Measurements from ENCODE around the gene UTP11. TPM values are rescaled to one million over a fixed set of nuclear protein-coding genes. Genes with fewer than 3 reads are reported as not detected.

UTP11 gene
- total RNA-seq, 1 donor from 2014 or later: 29.1 TPM

DNA sequence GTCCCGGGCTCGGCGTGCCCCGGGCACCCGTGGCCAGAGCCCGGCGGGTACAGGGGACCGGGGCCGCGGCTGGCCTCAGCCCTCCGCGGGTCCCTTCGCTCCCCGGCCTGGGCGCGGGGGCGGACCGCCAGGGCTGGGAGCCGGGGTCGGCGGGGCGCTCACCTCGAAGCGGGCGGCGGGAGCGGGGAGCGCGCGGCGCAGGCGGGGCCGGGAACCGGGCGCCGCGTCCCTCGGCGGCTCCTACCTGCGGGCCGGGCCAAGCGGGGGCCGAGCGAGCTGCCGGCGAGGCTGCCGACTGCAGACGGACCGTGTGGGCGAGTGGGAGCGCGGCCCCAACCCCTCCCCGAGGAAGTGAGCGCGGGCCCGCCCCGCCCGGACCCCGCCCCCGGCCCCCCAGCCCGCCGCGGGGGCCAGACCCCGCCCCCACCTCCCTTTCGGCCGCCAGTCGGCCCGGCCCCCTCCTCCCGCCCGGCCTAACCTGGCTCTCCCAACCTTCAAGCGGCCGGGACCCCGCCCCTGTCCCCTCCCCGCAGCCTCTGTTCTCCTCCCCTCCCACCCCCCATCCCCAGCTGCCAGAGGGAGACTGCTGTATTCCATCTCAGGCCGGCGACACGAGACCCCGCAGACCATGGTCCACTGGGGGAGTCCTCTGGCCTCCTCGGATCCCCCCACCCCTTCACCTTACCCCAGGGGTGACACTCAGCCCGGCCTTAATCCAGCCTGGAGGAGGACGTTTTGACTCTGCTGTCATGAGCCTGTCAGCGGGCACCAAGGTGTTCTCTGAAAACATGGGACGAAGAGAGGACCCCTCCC is 7.1 kb upstream of the UTP11 start, which contains the start of gene FHL3:
Gene FHL3, minus strand, starts transcription at position 320 of the 813 bp plus-strand sequence. CDS start 6,102 bp downstream, outside the sequence.
- Histone ChIP-seq H3K27ac (peak within 1 kb of the TSS; percentile 65), H3K9me3 (no peaks in the 10 kb centered on the region), H3K36me3 (no peaks in the 10 kb centered on the region), H3K4me3 (peak within 1 kb of the TSS; percentile 65), H3K27me3 (no peaks in the 10 kb centered on the region), H3K4me1 (peaks cover 32% of the 10 kb centered on the region)
- DNase-seq (peak; percentile 87), ATAC-seq (peak; percentile 77)
- TF ChIP-seq, protein P1, sequence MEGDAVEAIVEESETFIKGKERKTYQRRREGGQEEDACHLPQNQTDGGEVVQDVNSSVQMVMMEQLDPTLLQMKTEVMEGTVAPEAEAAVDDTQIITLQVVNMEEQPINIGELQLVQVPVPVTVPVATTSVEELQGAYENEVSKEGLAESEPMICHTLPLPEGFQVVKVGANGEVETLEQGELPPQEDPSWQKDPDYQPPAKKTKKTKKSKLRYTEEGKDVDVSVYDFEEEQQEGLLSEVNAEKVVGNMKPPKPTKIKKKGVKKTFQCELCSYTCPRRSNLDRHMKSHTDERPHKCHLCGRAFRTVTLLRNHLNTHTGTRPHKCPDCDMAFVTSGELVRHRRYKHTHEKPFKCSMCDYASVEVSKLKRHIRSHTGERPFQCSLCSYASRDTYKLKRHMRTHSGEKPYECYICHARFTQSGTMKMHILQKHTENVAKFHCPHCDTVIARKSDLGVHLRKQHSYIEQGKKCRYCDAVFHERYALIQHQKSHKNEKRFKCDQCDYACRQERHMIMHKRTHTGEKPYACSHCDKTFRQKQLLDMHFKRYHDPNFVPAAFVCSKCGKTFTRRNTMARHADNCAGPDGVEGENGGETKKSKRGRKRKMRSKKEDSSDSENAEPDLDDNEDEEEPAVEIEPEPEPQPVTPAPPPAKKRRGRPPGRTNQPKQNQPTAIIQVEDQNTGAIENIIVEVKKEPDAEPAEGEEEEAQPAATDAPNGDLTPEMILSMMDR (IDR thresholded peaks at IDR 0.05): no peak
- intact Hi-C loops (cut with DNase I): no loop called here

DNA sequence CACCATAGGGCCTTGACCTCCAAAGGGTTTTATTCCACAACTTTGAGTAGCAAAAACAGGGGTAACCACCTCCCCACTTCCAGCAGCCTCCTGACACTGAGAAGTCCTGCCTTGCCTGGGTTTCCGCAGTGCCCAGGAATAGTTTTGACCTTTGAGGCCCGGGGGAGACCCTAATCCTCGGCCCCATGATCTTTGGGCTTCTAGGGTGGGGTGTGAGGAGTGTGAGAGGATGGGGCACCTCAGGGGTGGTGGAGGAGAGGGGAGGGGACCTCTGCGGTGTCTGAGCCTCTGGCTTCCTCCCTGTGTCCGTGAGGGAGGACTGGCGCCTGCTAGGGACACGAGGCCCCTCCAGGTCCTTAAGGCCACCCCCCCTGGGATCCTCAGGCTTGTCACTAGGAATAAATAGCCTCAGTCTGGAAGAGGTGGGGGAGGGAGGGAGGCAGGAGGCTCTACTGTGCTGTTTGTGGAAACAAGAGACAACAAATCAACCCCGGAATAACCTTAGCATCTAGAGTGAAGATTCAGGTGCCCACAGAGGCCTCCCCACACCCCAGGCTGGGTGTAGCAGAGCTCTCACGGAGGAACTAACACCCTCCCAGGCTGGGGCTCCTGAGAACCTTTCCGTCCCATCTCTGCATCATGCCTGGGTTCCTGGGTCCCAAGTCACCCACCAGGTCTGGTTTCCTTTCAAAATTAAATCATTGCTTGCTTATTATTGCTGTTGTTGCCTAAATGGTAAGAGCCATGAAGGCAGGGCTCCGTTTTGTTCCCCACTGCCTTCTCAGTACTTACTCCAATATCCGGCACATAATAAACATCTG is 6.3 kb upstream of the UTP11 start:
- Histone ChIP-seq H3K27ac (peak overlapping the region; percentile 28), H3K4me3 (peak overlapping the region; percentile 65), H3K36me3 (no peaks in the 10 kb centered on the region), H3K9me3 (no peaks in the 10 kb centered on the region), H3K4me1 (peaks cover 24% of the 10 kb centered on the region), H3K27me3 (no peaks in the 10 kb centered on the region)
- DNase-seq (peak; percentile 60), ATAC-seq (no peak)
- intact Hi-C loops (cut with DNase I): no loop called here
- TF ChIP-seq, protein P1 (IDR thresholded peaks at IDR 0.05): no peak

DNA sequence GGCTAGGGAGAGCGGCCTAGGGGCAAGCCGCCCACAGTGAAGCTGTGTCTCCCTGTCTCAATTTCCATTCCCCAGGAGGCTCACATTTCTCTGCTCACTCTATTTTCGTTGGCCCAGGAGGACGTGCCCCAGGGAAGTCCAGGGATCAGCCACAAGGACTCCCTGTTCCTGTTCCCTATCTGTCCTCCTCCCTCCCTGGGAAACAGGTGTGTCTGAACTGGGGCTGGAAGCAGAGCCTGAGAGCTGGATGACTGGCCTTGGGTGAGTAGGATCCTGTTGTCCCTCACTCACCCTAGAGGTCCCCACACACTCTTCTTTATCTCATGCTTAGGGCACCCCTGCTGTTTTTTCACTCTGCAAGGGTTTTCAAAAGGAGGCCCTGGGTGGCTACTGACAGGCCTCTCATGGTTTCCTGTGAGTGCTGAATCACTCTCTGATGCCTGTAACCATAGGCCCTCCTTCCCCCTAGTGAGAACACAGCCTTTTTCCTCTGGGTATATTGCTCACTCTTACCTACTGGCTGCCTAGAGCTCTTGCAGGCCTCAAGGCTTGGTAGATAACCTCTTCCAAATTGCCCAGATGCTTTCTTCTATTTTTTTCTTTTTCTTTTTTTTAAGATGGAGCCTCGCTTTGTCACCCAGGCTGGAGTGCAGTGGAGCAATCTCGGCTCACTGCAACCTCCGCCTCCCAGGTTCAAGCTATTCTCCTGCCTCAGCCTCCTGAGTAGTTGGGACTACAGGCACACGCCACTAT is 3.3 kb upstream of the UTP11 start:
- no peak overlapping the region for H3K27ac ChIP-seq
- H3K27me3 ChIP-seq: no peaks in the 10 kb centered on the region
- intact Hi-C loops (cut with DNase I): no loop called here
- DNase-seq: peak; percentile 19
- H3K9me3 ChIP-seq: no peaks in the 10 kb centered on the region
- H3K4me1 ChIP-seq: peaks cover 17% of the 10 kb centered on the region
- no peak overlapping the region for H3K4me3 ChIP-seq
- H3K36me3 ChIP-seq: no peaks in the 10 kb centered on the region
- TF ChIP-seq, protein P1 (IDR thresholded peaks at IDR 0.05): no peak
- ATAC-seq: no peak

DNA sequence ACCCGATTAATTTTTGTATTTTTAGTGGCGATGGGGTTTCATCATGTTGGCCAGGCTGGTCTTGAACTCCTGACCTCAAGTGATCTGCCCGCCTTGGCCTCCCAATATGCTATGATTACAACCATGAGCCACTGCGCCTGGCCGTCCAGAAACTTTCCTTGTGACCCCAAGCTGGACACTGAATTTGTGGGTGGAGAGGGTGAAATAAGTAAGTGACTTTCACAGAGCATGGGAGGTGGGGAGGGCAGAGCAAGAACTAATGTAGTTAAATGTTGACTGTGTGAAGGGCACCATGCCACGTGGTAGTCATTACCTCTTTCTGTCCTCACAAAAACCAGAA is 2.7 kb upstream of the UTP11 start:
- intact Hi-C loops (cut with DNase I): no loop called here
- peak; percentile 23 for DNase-seq

DNA sequence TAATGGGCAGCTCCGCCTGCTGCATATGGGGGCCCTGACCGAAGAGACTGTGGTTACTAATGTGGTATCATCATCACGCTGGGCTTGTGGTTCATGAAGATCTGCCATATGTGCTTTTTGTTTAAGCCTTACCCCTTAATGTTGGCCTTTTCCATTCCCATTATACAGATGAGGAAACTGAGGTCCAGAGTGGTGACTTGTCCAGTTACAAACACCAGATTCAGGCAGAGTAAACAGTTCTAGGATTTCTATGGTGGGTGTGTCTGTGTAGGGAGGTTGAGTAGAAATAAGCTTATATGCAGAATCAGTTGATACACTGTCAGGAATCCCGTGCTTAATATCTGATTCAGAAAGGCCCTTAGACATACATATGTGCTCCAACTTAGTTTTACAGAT is 691 bp downstream of the UTP11 start:
- H3K4me3 ChIP-seq: peak overlapping the region; percentile 85
- ATAC-seq: no peak
- peak overlapping the region; percentile 97 for H3K27ac ChIP-seq
- TF ChIP-seq, protein P1 (IDR thresholded peaks at IDR 0.05): no peak
- H3K9me3 ChIP-seq: no peaks in the 10 kb centered on the region
- H3K36me3 ChIP-seq: peaks cover 29% of the 10 kb centered on the region
- no peak for DNase-seq
- H3K27me3 ChIP-seq: no peaks in the 10 kb centered on the region
- H3K4me1 ChIP-seq: peaks cover 41% of the 10 kb centered on the region
- intact Hi-C loops (cut with DNase I): no loop called here

More for the DNA sequence above, 2.7 kb upstream of the UTP11 start:
- H3K4me3 ChIP-seq: no peak overlapping the region
- no peaks in the 10 kb centered on the region for H3K27me3 ChIP-seq
- no peak overlapping the region for H3K27ac ChIP-seq
- TF ChIP-seq, protein P1 (IDR thresholded peaks at IDR 0.05): no peak
- no peaks in the 10 kb centered on the region for H3K9me3 ChIP-seq
- ATAC-seq: no peak
- H3K36me3 ChIP-seq: no peaks in the 10 kb centered on the region
- H3K4me1 ChIP-seq: peaks cover 21% of the 10 kb centered on the region
